Measurements from ENCODE around the gene ETS2.
"Not testable (repeated sequence)": the region's sequence is repeated elsewhere in the genome, so short reads cannot be mapped to it uniquely, and the experiment has no call there.

Gene ETS2

GRCh38 chr21:38818325-38818723, 12.6 kb downstream of the ETS2 start:
- no peak for DNase-seq

- no peak for DNase-seq
Observed at GRCh38 chr21:38819051-38819718, 13.5 kb downstream of the ETS2 start.

DNA sequence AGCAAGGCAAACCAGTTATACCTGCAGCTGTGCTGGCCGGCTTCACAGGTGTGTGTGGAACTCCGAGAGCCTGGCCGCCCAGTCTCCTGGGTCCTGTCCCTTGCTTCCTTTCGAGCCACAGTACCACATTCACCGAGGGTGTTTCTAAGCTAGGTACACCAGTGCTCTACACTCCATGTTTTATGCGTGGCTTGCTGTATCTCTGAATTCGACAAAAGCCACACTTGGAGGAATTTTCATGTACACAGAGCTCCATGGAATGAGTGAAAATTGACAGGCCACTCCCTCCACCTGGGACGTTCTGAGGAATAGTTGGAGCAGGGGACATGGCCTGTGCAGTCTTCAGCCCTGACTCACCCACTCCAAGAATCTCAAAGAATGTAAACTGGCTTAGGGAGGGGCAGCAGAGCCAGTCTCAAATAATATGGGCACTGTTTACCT, 14.0 kb downstream of the ETS2 start:
- DNase-seq = no peak

DNA sequence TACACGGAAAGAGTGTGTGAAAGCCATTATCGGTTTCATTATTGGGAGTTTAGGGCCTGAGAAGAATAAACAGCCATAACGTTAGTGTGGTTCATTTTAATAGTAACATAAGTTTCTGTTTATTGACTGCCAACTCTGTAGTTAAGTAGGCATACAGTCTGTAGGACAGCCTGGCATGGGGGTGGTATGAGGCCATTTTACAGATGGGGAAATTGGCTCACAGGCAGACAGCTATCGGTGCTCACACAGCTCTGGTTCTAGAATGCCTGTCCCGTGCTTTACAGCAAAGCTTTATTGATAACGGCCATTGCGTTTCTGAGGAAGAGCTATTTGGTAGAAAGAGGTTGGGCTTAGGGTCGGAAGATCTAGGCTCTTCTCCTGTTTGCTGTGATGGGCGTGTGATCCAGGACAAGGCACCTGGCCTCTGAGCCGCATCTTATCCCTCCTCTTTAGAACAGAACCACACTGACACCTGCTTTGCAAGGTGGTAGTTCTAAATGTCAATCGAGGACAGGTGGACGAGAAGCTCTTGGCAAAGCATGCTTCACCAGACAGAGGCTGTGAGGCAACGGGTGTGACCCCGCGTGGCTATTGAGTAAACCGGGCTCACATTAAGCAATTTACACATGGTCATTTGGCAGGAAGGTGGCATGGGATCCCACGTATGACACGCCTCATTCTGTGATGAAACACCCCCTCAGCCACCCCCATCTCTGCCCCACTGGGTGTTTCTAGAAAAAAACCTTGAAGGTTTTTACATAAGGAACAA, 14.9 kb downstream of the ETS2 start:
- DNase-seq = no peak

GRCh38 chr21:38821248-38821647, 15.5 kb downstream of the ETS2 start:
- DNase-seq = no peak

- no peak for DNase-seq
Observed at GRCh38 chr21:38821959-38822682, 16.4 kb downstream of the ETS2 start.

DNA sequence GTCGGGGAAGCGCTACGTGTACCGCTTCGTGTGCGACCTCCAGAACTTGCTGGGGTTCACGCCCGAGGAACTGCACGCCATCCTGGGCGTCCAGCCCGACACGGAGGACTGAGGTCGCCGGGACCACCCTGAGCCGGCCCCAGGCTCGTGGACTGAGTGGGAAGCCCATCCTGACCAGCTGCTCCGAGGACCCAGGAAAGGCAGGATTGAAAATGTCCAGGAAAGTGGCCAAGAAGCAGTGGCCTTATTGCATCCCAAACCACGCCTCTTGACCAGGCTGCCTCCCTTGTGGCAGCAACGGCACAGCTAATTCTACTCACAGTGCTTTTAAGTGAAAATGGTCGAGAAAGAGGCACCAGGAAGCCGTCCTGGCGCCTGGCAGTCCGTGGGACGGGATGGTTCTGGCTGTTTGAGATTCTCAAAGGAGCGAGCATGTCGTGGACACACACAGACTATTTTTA, 17.1 kb downstream of the ETS2 start:
- no peak for DNase-seq

GRCh38 chr21:38823737-38824123, 18.0 kb downstream of the ETS2 start:
- DNase-seq = no peak

- no peak for DNase-seq
Observed at GRCh38 chr21:38824124-38824822, 18.5 kb downstream of the ETS2 start.

DNA sequence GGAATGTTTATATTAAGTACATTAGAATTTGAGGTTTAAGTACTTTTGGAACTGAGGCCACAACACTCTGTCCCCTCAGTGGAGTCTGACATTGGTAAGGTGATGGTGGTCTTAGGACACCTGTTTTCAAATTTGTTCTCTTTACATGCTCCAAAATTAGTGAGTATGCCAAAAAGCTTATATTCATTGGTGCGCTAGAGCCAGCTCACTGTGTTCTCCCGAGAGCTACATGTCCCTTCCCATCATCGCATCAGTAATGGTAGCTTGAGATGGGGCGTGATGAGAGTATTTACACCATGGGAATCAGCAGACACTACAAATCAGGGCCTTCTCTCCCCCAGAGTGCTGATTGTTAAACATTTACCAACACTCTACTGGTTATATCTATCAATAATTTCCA, 19.5 kb downstream of the ETS2 start:
- DNase-seq = no peak

DNA sequence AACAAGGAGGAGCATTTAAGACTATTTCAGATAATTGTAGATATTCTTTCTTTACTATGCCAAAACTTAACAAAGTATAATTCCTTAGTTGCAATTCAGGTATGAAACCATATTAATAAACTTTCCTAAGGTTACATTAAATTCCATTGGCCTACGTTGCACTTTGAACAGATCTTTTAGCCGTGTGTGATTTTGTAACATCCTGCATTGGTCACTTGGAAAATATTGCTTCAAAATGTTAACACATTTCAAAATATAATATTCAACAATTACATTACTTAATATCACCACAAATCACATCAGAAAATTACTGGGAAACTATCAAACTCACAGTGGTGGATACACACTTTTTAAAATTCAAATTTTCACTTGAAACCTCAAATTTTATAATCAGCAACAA, 20.2 kb downstream of the ETS2 start:
- no peak for DNase-seq

- DNase-seq = not testable (repeated sequence)
Observed at GRCh38 chr21:38828111-38828510, 22.4 kb downstream of the ETS2 start.

- no peak for DNase-seq
Observed at GRCh38 chr21:38830671-38831525, 25.2 kb downstream of the ETS2 start.

DNA sequence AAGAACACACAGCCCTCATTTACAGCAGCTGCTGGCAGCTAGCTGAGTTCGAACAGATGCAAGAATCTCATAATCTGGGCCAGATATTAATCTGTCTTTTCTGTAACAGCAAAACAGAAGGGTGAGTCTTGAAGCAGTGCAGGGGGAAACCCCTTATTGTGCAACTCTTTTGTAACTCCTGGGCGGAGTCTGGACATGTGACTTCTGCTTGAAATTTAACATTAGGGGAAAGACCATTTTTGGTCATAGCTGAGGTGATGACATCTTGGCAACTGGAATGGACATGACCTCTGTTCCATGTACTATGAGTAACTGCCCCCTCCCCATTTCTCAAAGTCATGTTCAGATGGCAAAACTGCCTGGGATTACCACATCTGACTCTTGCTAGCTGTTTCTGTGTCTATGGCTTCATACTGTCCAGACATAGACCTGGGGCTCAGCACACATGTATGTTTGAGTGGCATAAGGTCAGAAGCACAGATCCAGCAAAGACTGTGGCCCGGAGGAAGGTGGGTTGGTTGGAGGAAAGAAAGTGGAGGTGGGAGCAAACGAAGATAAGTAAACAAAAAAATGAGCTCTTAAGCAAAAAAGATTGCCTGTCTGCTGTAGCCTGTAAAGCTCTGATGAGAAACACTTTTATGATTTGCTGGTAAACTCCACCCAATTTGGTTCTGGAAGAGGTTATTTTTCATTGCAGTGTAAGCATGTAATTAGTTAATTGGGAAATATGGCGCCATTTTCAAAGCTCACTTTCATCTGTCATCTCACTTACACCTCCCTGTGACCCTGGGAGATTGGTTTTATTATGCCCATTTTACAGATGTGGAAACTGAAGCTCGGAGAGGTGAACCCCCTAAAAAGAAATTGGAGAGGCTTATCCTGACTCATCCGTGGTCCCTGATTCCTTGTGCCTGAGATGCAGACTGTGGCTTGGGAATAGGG, 26.1 kb downstream of the ETS2 start:
- no peak for DNase-seq

GRCh38 chr21:38832664-38833063, 26.9 kb downstream of the ETS2 start:
- no peak for DNase-seq

DNA sequence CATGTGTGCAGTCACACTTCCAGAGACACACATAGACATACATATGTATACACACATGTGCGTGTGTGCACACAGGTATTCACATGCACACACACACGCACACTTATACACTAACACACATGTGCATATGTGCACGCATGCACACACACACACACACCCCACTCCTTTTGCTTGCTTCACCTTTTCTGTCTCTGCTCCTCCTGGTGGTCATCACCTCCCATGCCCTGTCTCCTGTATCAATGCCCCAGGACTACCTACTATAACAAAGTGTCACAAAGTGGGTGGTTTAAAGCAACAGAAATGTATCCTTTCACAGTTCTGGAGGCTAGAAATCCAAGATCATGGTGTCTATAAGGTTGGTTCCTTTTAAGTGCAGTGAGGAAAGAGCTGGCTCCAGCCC, 27.4 kb downstream of the ETS2 start:
- DNase-seq = no peak

GRCh38 chr21:38834725-38835124, 29.0 kb downstream of the ETS2 start:
- DNase-seq = no peak

GRCh38 chr21:38837806-38838461, 32.2 kb downstream of the ETS2 start:
- no peak for DNase-seq

GRCh38 chr21:38838598-38839327, 33.0 kb downstream of the ETS2 start:
- no peak for DNase-seq
